ENCODE measurements around the gene NOL3.
A peak's percentile ranks its signal among the peaks of the same experiment; 100 is the strongest.

The NOL3 gene

DNA sequence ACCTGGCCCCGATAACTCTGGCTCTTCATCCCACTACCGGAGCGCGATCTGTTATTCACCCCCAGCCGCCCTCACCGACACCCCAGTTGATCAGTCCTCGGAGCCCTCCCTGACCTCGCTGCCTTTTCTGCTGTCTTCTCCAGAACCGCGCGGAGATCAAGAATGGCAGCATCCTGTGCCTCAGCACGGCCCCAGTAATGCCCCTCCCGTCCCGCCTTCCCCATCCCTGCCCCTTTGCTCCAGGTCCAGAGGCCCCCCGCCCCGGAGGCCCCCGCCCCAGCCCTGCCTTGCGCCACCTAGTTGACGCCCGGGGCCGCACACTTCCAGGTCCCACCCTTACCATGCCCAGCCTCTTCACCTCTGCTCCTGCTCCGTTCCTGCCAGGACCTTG is 29.5 kb downstream of the NOL3 start:
- Mint-ChIP-seq H3K27me3 (ENCODE audit: low read depth) (peaks cover 5% of the 10 kb centered on the region), H3K27ac (no peak overlapping the region), H3K9me3 (no peaks in the 10 kb centered on the region), H3K36me3 (ENCODE audit: low read depth) (peaks cover 32% of the 10 kb centered on the region), H3K4me3 (peak overlapping the region in 2 of 3 experiments; percentile 14 to 34), H3K4me1 (peaks cover 8% of the 10 kb centered on the region)
- TF ChIP-seq CTCF (IDR thresholded peaks at IDR 0.05; ENCODE audit: unreplicated experiment in 3 of 3): peak in 1 of 3 experiments; percentile 16

GRCh38 chr16:67200491-67200890 is 30.2 kb downstream of the NOL3 start:
- no peaks in the 10 kb centered on the region for H3K9me3 Mint-ChIP-seq
- peaks cover 26% of the 10 kb centered on the region for H3K36me3 Mint-ChIP-seq (ENCODE audit: low read depth)
- no peak for TF ChIP-seq CTCF (IDR thresholded peaks at IDR 0.05; ENCODE audit: unreplicated experiment in 3 of 3)
- peaks cover 8% of the 10 kb centered on the region for H3K4me1 Mint-ChIP-seq
- peaks cover 5% of the 10 kb centered on the region for H3K27me3 Mint-ChIP-seq (ENCODE audit: low read depth)
- H3K27ac Mint-ChIP-seq: no peak overlapping the region
- no peak overlapping the region for H3K4me3 Mint-ChIP-seq

DNA sequence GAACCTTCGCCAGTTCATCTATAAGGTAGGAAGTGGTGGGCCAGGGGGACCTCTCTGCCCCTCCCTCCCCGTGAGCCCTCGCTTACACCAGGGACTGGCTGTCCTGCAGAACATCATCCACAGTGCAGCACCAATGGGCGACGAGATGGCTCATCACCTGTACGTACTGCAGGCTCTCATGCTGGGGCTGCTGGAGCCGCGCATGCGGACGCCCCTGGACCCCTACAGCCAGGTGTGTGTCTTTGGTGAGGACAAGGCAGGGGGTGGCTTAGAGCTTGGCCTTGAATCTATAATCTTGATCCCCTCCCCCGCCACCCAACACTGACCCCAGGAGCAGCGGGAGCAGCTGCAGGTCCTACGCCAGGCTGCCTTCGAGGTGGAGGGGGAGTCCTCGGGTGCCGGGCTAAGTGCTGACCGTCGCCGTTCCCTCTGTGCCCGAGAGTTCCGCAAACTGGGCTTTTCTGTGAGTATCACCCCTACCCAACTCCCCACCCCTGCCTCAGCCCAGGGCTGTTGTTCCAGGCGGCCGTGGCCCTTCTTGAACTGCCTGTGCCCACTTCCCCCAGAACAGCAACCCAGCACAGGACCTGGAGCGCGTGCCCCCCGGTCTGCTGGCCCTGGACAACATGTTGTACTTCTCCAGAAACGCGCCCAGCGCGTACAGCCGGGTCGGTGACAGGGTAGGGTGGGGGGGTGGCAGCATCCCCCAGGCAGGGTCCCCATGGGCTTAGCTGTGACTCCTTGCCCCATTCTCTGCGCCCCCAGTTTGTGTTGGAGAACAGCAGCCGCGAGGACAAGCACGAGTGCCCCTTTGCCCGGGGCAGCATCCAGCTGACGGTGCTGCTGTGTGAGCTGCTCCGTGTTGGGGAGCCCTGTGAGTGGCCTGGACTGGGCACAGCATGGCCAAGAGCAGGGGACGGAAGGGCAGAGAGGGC is 31.3 kb downstream of the NOL3 start:
- Mint-ChIP-seq H3K36me3 (ENCODE audit: low read depth) (peaks cover 14% of the 10 kb centered on the region), H3K27ac (no peak overlapping the region), H3K9me3 (no peaks in the 10 kb centered on the region), H3K4me3 (no peak overlapping the region), H3K27me3 (ENCODE audit: low read depth) (peaks cover 5% of the 10 kb centered on the region), H3K4me1 (peaks cover 3% of the 10 kb centered on the region)
- no peak for TF ChIP-seq CTCF (IDR thresholded peaks at IDR 0.05; ENCODE audit: unreplicated experiment in 3 of 3)

DNA sequence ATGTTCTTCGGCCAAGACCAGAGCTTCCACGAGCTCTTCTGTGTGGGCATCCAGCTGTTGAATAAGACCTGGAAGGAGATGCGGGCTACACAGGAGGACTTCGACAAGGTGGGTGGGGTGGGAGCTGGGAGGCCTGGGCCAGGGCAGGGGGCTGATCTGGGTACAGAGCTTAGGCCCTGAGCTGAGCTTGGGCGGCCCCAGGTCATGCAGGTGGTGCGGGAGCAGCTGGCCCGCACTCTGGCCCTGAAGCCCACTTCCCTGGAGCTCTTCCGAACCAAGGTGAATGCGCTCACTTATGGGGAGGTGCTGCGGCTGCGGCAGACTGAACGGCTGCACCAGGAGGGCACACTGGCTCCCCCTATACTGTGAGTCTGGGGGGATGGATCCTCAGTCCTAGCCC is 32.1 kb downstream of the NOL3 start:
- Mint-ChIP-seq H3K27me3 (ENCODE audit: low read depth) (peaks cover 5% of the 10 kb centered on the region), H3K4me3 (no peak overlapping the region), H3K27ac (no peak overlapping the region), H3K36me3 (ENCODE audit: low read depth) (peaks cover 9% of the 10 kb centered on the region), H3K4me1 (no peaks in the 10 kb centered on the region), H3K9me3 (no peaks in the 10 kb centered on the region)
- no peak for TF ChIP-seq CTCF (IDR thresholded peaks at IDR 0.05; ENCODE audit: unreplicated experiment in 3 of 3)

DNA sequence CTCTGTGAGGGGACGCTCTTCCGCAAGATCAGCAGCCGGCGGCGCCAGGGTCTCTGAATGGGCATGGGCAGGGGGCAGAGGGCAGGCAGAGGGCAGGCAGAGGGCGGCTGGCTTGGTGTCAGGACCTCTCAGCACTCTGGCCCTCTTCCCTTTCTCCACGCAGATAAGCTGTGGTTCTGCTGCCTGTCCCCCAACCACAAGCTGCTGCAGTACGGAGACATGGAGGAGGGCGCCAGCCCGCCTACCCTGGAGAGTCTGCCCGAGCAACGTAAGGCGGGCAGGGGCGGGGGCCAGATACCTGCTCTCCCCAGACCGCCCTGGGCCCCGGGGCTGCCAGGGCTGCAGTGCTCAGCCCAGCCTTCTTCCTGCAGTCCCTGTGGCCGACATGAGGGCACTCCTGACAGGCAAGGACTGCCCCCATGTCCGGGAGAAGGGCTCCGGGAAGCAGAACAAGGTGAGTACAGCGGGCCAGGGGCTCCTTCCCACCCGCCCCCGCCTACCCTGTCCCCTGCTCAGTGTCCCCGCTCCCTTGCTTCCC is 32.7 kb downstream of the NOL3 start:
- Mint-ChIP-seq H3K27ac (no peak overlapping the region), H3K4me3 (no peak overlapping the region), H3K36me3 (ENCODE audit: low read depth) (peaks cover 6% of the 10 kb centered on the region), H3K9me3 (no peaks in the 10 kb centered on the region), H3K27me3 (ENCODE audit: low read depth) (peaks cover 4% of the 10 kb centered on the region), H3K4me1 (no peaks in the 10 kb centered on the region)
- no peak for TF ChIP-seq CTCF (IDR thresholded peaks at IDR 0.05; ENCODE audit: unreplicated experiment in 3 of 3)
